CD4-positive, alpha-beta T cell (primary cell): ENCODE data around the gene HHAT. TPM values are rescaled to one million over a fixed set of nuclear protein-coding genes. Genes with fewer than 3 reads are reported as not detected.

ENCODE experiments used
- ATAC-seq: fragments of 200-7000 bp; cut with Tn5 transposase; one replicate; pipeline ENCODE4 v1.10.0; 2022; ENCODE audit warnings: mild to moderate bottlenecking; ENCODE audit not compliant: poor library complexity
- CTCF ChIA-PET: fragments of 350-600 bp; sonication (Branson Sonifier 250); formaldehyde crosslinking; loops from one replicate; lab custom pipeline; 2021; ENCODE audit warnings: antibody characterized with exemption, inconsistent platforms; lab: Charles Lee
- POLR2A ChIA-PET: fragments of 350-600 bp; sonication (Branson Sonifier 250); formaldehyde crosslinking; loops from one replicate; lab custom pipeline; 2021; ENCODE audit warnings: antibody characterized with exemption, inconsistent platforms; lab: Charles Lee
- DNase-seq, 14 experiments: peaks; one replicate each; pipeline ENCODE4 v3.0.0-alpha.2; 2013 to 2020; ENCODE audit warnings: mixed read lengths in 2 of 14
- H3K27ac ChIP-seq, 2 donors: one replicate each; pipeline versions ENCODE4 v1.5.1 to v1.7.0; 2013; ENCODE audit warnings: low read length in 2 of 2, low read depth in 1 of 2, mild to moderate bottlenecking in 1 of 2
- H3K27me3 ChIP-seq, 2 experiments: 1 replicate in 1 of 2; 2 replicates in 1 of 2; pipeline versions ENCODE4 v1.6.1 to v1.7.0; 2013; ENCODE audit warnings: low read length in 2 of 2, control low read depth in 1 of 2, mild to moderate bottlenecking in 1 of 2, moderate library complexity in 1 of 2; ENCODE audit not compliant: insufficient read depth in 2 of 2, control insufficient read depth in 1 of 2
- H3K36me3 ChIP-seq: one replicate; pipeline ENCODE4 v1.6.1; 2013; ENCODE audit warnings: low read length, control low read depth; ENCODE audit not compliant: insufficient read depth
- H3K4me1 ChIP-seq: one replicate; pipeline ENCODE4 v1.6.1; 2013; ENCODE audit warnings: low read length, control low read depth; ENCODE audit not compliant: insufficient read depth
- H3K4me3 ChIP-seq: one replicate; pipeline ENCODE4 v1.5.1; 2013; ENCODE audit warnings: mild to moderate bottlenecking, low read length, moderate library complexity
- H3K9me3 ChIP-seq, 2 experiments: 1 replicate in 1 of 2; 2 replicates in 1 of 2; pipeline versions ENCODE4 v1.6.1 to v1.7.0; 2013; ENCODE audit warnings: low read length in 2 of 2, mild to moderate bottlenecking in 2 of 2, control low read depth in 1 of 2, moderate library complexity in 1 of 2; ENCODE audit not compliant: control insufficient read depth in 1 of 2, insufficient read depth in 1 of 2
- H3K27ac Mint-ChIP-seq: one replicate; pipeline ENCODE4 v1.8.0; 2020; ENCODE audit warnings: mixed read lengths
- H3K27me3 Mint-ChIP-seq: one replicate; pipeline ENCODE4 v1.8.0; 2021; ENCODE audit warnings: mixed read lengths
- H3K36me3 Mint-ChIP-seq: one replicate; pipeline ENCODE4 v1.8.0; 2021; ENCODE audit warnings: low read depth, mixed read lengths
- H3K4me1 Mint-ChIP-seq: one replicate; pipeline ENCODE4 v1.8.0; 2021; ENCODE audit warnings: low read depth, mixed read lengths
- H3K4me3 Mint-ChIP-seq: one replicate; pipeline ENCODE4 v1.8.0; 2020; ENCODE audit warnings: mild to moderate bottlenecking, mixed read lengths
- H3K9me3 Mint-ChIP-seq: one replicate; pipeline ENCODE4 v1.8.0; 2020; ENCODE audit warnings: mixed read lengths
- CTCF ChIP-seq: fragments of 200-600 bp; IDR thresholded peaks from one replicate; pipeline ENCODE4 v1.8.0; 2022; ENCODE audit warnings: antibody characterized with exemption, mild to moderate bottlenecking
- intact Hi-C, 2 experiments: fragments of 100-400 bp; cut with DNase I in 1 of 2; cut with micrococcal nuclease in 1 of 2; formaldehyde crosslinking; loops; one replicate each; pipeline versions ENCODE4 v1.15.1 to v1.9.0; 2023 to 2025; cut with DNase I, micrococcal nuclease
- total RNA-seq, 174 experiments: library from RNA in 2 of 174; stranded (reverse) in 2 of 174; gene quantifications; one replicate each; pipeline ENCODE4 v1.2.3 and lab custom pipeline; 2021 to 2026

HHAT gene
- total RNA-seq, 2 experiments from 2014 or later = 3.1 to 3.3 TPM

DNA sequence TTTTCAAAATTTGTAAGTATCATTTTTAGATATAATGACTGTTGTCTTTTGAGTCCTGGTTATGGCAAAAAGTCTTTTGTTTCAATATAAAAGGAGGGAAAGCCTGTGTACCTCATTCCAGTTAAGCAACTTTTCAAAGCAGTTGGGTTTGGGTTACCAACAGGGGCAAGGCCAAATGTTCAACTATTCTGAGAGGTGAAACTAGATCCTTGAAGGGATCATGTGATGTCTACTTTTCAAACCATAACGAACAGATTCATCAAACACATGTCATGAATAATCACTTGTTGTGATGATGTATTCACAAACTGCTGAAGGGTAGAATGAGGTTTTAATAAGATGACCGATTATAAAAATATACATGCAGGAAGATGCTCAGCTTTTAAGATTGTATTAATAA lies 171.3 kb downstream of the HHAT start:
- no peak overlapping the region for H3K4me3 Mint-ChIP-seq
- ATAC-seq = no peak
- no peak overlapping the region for H3K27ac Mint-ChIP-seq
- no peaks in the 10 kb centered on the region for H3K9me3 Mint-ChIP-seq
- H3K9me3 ChIP-seq = no peaks in the 10 kb centered on the region
- H3K4me3 ChIP-seq = no peak overlapping the region
- ChIA-PET CTCF (no interaction called here), POLR2A (no interaction called here)
- intact Hi-C loops = no loop called here
- H3K27ac ChIP-seq = no peak overlapping the region
- H3K4me1 ChIP-seq = no peaks in the 10 kb centered on the region
- H3K36me3 ChIP-seq = no peaks in the 10 kb centered on the region
- no peak for TF ChIP-seq CTCF
- H3K36me3 Mint-ChIP-seq = no peaks in the 10 kb centered on the region
- H3K27me3 ChIP-seq = no peaks in the 10 kb centered on the region
- H3K4me1 Mint-ChIP-seq = no peaks in the 10 kb centered on the region
- H3K27me3 Mint-ChIP-seq = no peaks in the 10 kb centered on the region
- no peak for DNase-seq

DNA sequence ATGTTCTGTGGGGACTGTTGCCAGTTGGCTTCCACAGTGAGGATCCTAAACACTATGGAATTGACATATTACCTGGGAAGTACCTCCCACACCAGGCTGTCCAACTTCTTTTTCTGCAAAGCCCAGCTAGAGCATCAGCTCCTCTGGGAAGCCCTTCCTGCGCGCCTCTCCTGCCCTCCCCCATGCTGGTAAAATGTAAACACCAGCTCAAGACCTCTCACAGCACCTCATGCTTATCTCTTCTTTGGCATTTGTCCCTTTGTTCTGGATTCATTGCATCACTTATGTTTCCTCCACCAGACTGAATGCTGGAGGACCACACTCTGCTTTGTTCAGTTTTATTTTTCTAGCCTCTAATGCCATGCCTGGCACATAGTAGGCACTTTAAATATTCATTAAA lies 172.1 kb downstream of the HHAT start:
- no peak for ATAC-seq
- H3K9me3 Mint-ChIP-seq = no peaks in the 10 kb centered on the region
- H3K27ac Mint-ChIP-seq = no peak overlapping the region
- intact Hi-C loops = no loop called here
- H3K4me3 Mint-ChIP-seq = no peak overlapping the region
- no peaks in the 10 kb centered on the region for H3K36me3 Mint-ChIP-seq
- no peaks in the 10 kb centered on the region for H3K27me3 ChIP-seq
- H3K9me3 ChIP-seq = no peaks in the 10 kb centered on the region
- no peaks in the 10 kb centered on the region for H3K4me1 Mint-ChIP-seq
- H3K4me1 ChIP-seq = no peaks in the 10 kb centered on the region
- ChIA-PET POLR2A (no interaction called here), CTCF (no interaction called here)
- H3K27ac ChIP-seq = no peak overlapping the region
- H3K36me3 ChIP-seq = no peaks in the 10 kb centered on the region
- no peak for DNase-seq
- no peak for TF ChIP-seq CTCF
- H3K4me3 ChIP-seq = no peak overlapping the region
- H3K27me3 Mint-ChIP-seq = no peaks in the 10 kb centered on the region

DNA sequence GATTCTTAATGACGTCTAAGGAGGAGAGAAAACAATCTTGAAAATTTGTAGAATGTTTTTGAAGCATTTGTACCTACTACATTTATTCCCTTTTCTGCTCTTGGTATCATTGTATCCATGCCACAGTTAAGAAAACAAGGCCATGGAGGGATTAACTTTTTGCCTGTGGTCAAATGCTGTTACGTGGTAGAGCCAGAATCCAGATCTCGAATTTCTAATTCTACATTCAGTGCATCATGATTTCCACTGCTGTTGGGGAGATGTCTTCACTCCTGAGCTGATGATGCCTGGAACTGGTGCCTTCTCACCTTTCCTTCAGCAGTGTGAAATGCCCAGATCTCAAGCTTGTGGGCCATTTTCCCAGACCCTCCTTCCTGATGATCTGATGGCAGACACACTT lies 175.6 kb downstream of the HHAT start:
- intact Hi-C loops = no loop called here
- H3K27me3 ChIP-seq = no peaks in the 10 kb centered on the region
- Mint-ChIP-seq H3K27me3 (no peaks in the 10 kb centered on the region), H3K27ac (no peak overlapping the region), H3K36me3 (no peaks in the 10 kb centered on the region), H3K9me3 (no peaks in the 10 kb centered on the region), H3K4me3 (no peak overlapping the region), H3K4me1 (no peaks in the 10 kb centered on the region)
- TF ChIP-seq CTCF = no peak
- DNase-seq (no peak), ATAC-seq (no peak)
- no peaks in the 10 kb centered on the region for H3K4me1 ChIP-seq
- H3K36me3 ChIP-seq = no peaks in the 10 kb centered on the region
- CTCF ChIA-PET = no interaction called here
- H3K4me3 ChIP-seq = no peak overlapping the region
- POLR2A ChIA-PET = no interaction called here
- H3K27ac ChIP-seq = no peak overlapping the region
- no peaks in the 10 kb centered on the region for H3K9me3 ChIP-seq
